Activated naive CD8-positive, alpha-beta T cell (primary cell): Measurements from ENCODE around the gene GMDS.

ENCODE experiments used
- H3K27ac Mint-ChIP-seq: one replicate; pipeline ENCODE4 v1.8.0; 2021; ENCODE audit warnings: mixed read lengths
- H3K27me3 Mint-ChIP-seq: one replicate; pipeline ENCODE4 v1.8.0; 2021; ENCODE audit warnings: mixed read lengths
- H3K36me3 Mint-ChIP-seq: one replicate; pipeline ENCODE4 v1.8.0; 2021; ENCODE audit warnings: mixed read lengths
- H3K4me1 Mint-ChIP-seq: one replicate; pipeline ENCODE4 v1.8.0; 2021; ENCODE audit warnings: low read depth, mixed read lengths
- H3K4me3 Mint-ChIP-seq: one replicate; pipeline ENCODE4 v1.8.0; 2021; ENCODE audit warnings: mild to moderate bottlenecking, mixed read lengths
- H3K9me3 Mint-ChIP-seq: one replicate; pipeline ENCODE4 v1.8.0; 2021; ENCODE audit warnings: low read depth, mixed read lengths

GMDS gene

DNA sequence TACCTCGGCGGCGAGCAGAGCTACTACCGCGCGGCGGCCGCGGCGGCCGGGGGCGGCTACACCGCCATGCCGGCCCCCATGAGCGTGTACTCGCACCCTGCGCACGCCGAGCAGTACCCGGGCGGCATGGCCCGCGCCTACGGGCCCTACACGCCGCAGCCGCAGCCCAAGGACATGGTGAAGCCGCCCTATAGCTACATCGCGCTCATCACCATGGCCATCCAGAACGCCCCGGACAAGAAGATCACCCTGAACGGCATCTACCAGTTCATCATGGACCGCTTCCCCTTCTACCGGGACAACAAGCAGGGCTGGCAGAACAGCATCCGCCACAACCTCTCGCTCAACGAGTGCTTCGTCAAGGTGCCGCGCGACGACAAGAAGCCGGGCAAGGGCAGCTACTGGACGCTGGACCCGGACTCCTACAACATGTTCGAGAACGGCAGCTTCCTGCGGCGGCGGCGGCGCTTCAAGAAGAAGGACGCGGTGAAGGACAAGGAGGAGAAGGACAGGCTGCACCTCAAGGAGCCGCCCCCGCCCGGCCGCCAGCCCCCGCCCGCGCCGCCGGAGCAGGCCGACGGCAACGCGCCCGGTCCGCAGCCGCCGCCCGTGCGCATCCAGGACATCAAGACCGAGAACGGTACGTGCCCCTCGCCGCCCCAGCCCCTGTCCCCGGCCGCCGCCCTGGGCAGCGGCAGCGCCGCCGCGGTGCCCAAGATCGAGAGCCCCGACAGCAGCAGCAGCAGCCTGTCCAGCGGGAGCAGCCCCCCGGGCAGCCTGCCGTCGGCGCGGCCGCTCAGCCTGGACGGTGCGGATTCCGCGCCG, 634.7 kb downstream of the GMDS start:
- peaks cover 42% of the 10 kb centered on the region for H3K4me1 Mint-ChIP-seq
- peaks cover 40% of the 10 kb centered on the region for H3K27me3 Mint-ChIP-seq
- H3K4me3 Mint-ChIP-seq: peak overlapping the region; percentile 82
- no peaks in the 10 kb centered on the region for H3K36me3 Mint-ChIP-seq
- no peak overlapping the region for H3K27ac Mint-ChIP-seq
- H3K9me3 Mint-ChIP-seq: no peaks in the 10 kb centered on the region

DNA sequence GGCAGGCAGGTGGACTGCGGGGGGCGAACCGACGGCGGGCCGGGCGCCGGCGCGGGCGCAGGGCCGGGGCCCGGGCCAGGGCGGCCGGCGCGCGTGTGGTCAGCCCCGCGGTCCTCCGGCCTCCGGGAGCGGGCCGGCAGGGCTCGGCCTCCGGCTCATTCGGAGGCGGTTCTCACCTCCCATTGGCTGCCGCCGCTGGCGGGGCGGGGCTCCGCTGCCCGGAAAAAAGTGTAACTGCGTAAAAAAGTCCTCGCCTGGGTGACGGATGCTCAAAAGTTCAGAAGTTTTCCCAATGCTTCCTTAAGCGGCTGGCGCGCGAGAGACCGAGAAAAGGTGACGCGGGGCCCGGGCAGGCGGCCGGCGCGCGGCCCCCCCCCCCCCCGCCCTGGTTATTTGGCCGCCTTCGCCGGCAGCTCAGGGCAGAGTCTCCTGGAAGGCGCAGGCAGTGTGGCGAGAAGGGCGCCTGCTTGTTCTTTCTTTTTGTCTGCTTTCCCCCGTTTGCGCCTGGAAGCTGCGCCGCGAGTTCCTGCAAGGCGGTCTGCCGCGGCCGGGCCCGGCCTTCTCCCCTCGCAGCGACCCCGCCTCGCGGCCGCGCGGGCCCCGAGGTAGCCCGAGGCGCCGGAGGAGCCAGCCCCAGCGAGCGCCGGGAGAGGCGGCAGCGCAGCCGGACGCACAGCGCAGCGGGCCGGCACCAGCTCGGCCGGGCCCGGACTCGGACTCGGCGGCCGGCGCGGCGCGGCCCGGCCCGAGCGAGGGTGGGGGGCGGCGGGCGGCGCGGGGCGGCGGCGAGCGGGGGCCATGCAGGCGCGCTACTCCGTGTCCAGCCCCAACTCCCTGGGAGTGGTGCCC, 635.5 kb downstream of the GMDS start, which contains the start of gene FOXC1:
Gene FOXC1 (plus strand): TSS at position 268 of the 849 bp plus-strand sequence. CDS start 531 bp downstream, at position 799.
- peak within 1 kb of the TSS; percentile 82 for H3K4me3 Mint-ChIP-seq
- H3K36me3 Mint-ChIP-seq: no peaks in the 10 kb centered on the region
- no peaks in the 10 kb centered on the region for H3K9me3 Mint-ChIP-seq
- H3K27me3 Mint-ChIP-seq: peaks cover 41% of the 10 kb centered on the region
- H3K4me1 Mint-ChIP-seq: peaks cover 47% of the 10 kb centered on the region
- H3K27ac Mint-ChIP-seq: no peak within 1 kb of the TSS

DNA sequence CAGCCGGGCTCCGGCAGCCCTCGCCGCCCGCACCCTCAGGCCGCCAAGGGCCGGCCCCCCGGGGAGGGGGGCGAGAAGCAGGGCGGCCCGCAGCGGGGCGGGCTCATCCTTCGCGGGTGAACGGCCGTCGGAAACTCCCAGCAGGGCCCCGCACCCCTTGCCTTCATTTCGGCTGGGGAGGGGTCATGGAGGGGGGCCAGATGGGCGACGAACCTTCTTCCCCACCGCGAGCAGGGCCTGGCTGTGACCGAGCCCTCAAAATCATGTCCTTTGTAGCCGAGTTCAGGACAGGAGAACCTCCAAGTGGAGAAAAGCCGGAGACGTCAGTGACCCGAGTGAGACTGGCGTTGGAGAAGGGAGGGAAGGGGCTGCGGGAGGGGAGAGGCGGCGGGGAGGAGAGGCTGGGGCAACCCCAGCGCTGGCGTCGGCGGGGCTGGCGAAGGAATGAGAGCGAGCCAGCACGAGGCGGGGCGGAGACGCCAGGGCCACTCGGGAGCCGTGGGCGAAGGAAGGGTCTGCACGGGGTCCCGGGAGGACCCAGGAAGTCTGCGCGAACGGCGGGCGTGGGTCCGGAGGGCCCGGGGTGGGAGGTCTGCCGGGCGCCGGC, 636.3 kb downstream of the GMDS start:
- Mint-ChIP-seq H3K4me3 (peak overlapping the region; percentile 70), H3K27ac (no peak overlapping the region), H3K36me3 (no peaks in the 10 kb centered on the region), H3K4me1 (peaks cover 47% of the 10 kb centered on the region), H3K27me3 (peaks cover 41% of the 10 kb centered on the region), H3K9me3 (no peaks in the 10 kb centered on the region)

DNA sequence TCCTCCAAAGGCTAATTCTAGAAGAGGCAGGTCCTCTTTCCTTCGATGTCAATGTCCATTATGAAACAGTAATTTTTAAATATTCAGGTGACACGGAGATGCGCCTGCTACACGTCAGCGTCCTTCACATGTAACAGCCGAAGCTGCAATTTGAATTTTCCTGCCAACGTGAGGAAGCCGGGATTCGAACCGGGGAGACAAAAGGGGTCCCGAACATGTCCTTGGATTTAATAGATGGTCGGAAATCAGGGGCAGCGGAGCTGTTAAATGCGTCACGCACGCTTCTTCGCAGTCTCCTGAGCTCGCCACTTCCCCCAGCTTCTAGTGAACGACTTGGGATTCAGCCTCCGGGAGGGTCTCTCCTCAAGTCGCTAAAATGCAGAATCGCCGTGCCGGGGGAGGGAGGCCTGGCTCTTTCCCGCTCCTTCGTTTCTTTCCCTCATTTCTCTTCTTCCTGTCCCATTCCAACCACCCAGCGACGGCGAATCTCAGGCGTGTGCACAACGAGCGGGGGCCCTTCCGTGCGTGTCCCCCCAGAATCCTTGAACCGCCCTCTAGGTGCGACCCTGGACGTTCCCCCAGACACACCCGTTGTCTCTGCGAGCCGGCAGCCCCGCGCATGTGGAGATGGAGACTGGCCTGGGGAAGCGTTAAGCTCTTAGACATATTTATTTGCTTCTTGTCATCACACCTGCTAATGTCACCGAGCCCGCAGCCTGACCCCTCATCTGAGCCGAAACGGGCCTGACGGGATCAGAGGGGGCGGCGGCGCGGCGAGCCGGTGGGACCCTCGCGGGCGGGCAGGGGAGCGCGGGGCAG, 637.0 kb downstream of the GMDS start:
- Mint-ChIP-seq H3K9me3 (no peaks in the 10 kb centered on the region), H3K36me3 (no peaks in the 10 kb centered on the region), H3K27me3 (peaks cover 44% of the 10 kb centered on the region), H3K27ac (peak overlapping the region; percentile 70), H3K4me3 (peak overlapping the region; percentile 78), H3K4me1 (peaks cover 43% of the 10 kb centered on the region)

DNA sequence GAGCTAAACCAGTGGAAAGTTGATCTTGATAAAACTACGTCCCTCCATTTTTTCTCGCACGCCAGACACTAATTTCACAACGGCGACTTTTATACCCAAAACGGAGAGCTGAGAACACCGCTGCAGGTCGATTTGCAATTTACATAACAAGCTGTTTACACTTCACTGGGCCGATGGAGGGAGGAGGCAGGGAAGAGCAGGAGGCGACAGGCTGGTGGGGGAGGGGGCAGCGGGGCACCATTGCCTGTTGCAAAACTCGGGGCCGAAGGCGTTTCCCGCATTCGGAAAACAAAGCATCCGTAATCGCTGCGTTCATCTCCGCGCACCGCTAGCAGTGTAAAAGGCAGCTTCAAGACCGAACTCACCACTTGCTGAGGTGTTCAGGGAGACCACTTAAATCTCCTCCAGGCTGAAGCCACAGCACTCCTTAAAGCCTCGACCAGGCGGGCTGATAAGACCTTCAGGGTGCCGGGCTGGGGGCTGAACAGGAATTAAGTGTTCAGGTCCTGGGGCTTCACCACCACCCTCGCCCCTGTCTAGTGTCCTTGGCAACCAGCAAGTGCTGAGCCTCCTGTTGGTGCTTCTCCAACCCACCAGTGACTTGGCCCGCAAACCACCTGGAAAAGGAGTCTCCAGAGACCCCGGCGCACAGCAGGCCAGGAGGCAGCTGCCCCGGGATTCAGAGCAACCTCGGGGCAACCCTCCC, 637.7 kb downstream of the GMDS start:
- H3K4me1 Mint-ChIP-seq: peaks cover 41% of the 10 kb centered on the region
- H3K36me3 Mint-ChIP-seq: no peaks in the 10 kb centered on the region
- H3K27ac Mint-ChIP-seq: peak overlapping the region; percentile 16
- peaks cover 43% of the 10 kb centered on the region for H3K27me3 Mint-ChIP-seq
- H3K9me3 Mint-ChIP-seq: no peaks in the 10 kb centered on the region
- H3K4me3 Mint-ChIP-seq: peak overlapping the region; percentile 78

DNA sequence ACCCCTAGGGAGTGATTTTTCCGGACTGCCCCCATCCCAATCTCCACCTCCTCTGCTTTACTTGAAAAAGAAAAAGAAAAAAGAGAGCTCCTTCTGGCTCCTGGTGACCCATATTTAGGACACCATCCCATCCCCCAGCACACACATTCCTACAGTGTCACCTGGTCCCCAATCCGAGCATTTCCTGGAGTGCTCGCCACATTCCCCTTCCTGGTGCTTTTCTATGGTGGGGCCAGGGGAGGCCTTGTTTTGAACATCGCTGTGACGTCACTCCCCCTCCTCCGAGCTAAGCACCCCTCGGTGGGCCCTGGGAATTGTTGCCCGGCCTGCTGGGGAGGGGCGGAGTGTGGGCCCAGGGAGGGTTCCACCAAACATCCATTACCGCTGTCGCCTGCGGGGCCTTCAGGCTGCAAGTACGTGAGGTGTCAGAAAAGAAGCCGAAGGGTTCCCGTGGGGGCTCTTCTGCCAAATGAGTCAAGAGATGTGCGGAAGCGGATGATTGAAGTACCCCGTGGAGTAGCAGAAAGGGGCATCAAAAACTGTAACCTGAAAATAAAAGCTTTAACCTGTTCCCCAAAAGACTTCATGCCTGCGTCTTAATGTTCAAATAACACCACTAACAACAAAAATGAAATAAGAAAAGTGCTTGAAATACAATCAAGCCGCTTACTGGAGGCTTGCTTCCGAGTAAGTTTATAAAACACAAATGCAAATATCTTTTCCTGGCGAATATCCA, 638.5 kb downstream of the GMDS start:
- Mint-ChIP-seq H3K27ac (peak overlapping the region; percentile 16), H3K27me3 (peaks cover 41% of the 10 kb centered on the region), H3K4me3 (peak overlapping the region; percentile 78), H3K4me1 (peaks cover 36% of the 10 kb centered on the region), H3K9me3 (no peaks in the 10 kb centered on the region), H3K36me3 (no peaks in the 10 kb centered on the region)

DNA sequence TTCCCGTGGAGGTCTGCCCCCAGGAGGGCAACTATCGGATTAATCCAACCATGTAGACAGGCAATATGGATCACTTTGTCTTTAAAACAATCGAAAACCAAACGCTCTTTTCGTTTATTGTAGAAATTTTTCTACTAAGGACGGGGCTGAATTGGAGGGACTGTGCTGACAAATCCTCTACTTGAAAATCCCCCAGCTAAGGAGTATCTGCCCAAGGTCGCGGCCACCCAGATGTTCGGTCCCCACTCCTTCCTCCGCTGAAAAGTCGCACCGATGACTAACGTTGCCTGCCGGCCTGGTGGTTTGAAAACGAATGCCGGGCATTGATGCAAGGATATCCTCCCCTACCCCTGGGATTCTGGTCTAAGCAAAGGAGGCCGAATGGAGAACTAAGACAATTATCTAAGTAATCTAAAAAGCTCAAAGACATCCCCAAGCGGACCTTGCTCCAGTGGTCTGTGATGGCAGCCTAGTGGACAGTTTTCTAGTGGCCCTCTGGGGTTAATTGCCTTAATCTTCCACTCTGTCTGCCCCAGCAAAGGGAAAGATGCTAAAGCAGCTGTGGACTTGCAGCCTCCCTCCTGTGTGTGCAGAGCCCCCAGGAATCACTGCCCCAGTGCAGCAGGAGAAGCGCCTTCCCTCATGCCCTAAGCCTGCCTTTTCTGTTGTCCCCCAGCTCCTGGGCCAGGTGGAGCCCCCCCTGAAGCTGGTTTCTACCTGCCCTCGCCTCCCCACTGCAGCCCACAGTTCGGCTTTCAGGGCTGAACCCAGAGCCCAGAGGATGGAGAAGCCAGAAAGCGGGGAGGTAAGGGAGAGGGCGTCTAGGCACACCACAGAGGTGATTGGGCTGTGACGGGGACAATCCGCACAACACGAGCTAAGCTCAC, 639.3 kb downstream of the GMDS start:
- H3K4me3 Mint-ChIP-seq: peak overlapping the region; percentile 81
- no peaks in the 10 kb centered on the region for H3K36me3 Mint-ChIP-seq
- no peak overlapping the region for H3K27ac Mint-ChIP-seq
- H3K27me3 Mint-ChIP-seq: peaks cover 41% of the 10 kb centered on the region
- peaks cover 35% of the 10 kb centered on the region for H3K4me1 Mint-ChIP-seq
- no peaks in the 10 kb centered on the region for H3K9me3 Mint-ChIP-seq

DNA sequence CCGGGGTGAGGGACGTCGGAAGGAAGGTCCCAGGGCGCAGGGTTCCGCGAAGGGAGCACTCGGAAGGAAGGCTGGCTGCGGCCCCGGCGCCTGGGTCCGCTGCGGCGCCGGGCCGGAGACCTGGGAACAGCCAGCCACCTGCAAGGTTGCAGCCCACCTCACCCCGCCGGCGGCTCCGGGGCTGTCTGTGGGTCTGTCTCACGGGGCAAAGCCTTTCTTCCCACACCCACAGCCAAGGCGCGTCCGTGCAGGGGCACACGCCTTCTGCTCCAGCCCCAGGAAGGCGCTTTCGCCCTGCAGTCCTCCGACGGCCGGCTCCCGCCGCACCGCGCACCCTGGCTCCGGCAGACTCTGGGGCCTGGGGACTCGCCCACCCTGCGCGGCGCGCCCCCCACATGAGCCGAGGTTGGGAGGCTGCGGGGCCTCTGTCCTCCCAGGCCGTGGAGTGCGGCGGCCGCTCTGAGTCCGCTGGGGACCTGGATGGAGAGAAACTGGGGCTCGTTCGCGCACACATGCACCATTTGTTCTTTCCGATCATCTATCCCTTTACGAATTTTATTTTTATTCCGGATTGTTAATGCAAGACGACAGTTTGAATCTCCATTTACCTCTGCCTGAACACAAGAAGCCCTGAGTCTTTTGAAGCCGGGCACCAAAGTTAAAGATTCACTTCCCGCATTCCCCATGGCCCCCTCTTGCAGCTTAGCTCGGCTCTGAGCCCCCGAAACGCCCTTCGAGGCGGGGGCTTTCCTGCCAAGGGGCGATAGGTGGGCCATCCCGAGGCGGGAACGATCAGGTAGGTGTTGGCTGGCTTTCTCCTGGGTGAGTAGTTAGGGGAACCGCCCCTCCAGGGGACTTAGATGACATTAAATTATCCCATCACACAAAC, 640.2 kb downstream of the GMDS start:
- H3K4me1 Mint-ChIP-seq: peaks cover 33% of the 10 kb centered on the region
- H3K27ac Mint-ChIP-seq: no peak overlapping the region
- no peaks in the 10 kb centered on the region for H3K9me3 Mint-ChIP-seq
- no peaks in the 10 kb centered on the region for H3K36me3 Mint-ChIP-seq
- peak overlapping the region; percentile 81 for H3K4me3 Mint-ChIP-seq
- peaks cover 44% of the 10 kb centered on the region for H3K27me3 Mint-ChIP-seq

DNA sequence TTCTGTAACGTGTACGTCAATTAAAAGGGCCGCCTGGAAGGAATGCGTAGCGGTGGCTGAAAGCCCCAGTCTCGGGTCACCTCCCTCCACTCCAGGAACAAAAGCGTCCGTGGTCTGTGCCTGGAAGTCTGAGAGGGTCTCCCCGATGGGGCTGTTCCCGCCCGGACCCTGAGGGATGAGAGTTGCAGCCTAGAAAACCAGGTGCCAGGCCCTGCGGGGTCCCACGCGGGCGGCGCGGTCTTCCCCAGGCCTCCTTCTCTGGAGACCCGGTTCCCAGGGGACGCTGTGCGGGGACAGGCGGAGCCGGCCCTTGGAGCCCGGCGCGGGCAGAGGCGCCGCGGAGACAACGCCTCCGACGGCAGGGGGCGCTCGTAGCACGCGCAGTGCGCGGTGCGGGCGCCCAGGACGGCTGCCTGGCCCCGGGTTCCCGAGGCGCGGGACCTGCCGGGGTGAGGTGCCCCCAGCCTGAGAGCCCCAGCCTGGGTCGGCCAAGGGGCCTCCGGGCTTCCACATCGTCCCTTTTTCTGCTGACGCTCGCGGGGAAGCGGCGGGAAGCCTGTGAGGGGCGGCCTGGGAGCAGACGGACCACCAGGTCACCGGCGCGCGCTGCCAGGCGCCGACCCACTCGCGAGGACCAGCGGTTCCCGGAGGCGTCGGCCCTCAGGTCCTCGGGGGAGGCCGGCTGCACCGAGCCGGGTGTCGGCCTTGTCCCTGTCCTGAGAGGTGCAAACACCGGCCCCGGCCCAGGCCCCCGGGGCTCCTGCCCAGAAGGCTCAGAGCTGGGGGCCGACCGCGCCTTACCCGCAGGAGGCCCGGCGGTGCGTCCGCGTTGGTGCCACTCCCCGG, 641.0 kb downstream of the GMDS start:
- H3K27ac Mint-ChIP-seq: no peak overlapping the region
- H3K27me3 Mint-ChIP-seq: peaks cover 51% of the 10 kb centered on the region
- no peak overlapping the region for H3K4me3 Mint-ChIP-seq
- no peaks in the 10 kb centered on the region for H3K36me3 Mint-ChIP-seq
- H3K9me3 Mint-ChIP-seq: no peaks in the 10 kb centered on the region
- peaks cover 33% of the 10 kb centered on the region for H3K4me1 Mint-ChIP-seq

DNA sequence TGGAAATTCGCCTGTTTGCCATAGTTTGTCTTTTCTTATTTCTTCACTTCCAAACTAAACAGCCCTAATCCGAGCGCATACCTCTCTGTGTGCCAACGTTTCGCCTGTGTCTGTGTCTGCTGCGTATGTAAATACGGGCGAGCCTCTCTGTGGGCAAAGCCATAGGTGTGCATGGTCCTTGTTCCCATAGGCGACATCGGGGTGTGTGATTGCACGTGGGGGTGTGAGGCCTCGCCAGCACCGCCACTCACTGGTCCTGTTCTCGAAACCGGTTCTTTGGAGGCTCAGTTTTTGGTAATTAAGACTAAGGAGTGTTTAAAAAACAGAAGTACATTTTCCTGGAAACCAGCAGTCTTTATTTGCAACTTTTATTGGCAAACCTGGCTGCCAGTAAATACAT, 641.7 kb downstream of the GMDS start:
- Mint-ChIP-seq H3K27ac (no peak overlapping the region), H3K27me3 (peaks cover 51% of the 10 kb centered on the region), H3K9me3 (no peaks in the 10 kb centered on the region), H3K36me3 (no peaks in the 10 kb centered on the region), H3K4me1 (peaks cover 32% of the 10 kb centered on the region), H3K4me3 (peak overlapping the region; percentile 23)

DNA sequence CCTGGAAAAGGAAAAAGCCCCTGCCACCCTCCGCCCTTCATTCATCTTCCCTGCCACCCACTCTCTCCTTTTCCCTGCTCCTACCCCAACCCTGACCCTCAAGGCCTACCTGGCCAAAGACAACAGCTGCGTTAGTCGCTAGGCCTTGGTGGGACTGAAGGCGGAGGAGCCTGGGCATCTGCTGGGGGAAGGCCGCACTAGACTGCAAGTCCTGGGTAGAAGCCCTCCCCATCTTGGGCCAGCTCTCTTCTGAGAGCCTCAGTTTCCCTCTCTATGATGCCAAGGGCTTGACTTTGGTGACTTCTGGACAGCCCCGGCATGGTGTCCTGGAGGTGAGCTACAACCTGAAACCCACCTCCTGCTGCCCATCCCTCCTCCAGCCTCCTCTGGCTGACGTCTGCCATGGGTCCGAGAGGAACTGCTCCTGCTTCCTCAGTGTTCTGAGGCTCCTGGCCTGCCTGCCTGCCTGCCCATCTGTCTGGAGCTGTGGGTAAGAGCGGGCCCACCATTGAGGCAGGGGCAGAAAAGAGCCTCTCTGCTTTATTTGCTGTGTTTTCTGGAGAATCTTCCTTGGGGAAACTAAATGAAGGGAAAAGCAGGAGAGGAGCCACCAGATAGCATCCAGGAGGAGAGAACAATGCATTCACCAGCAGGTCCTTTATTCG, 643.2 kb downstream of the GMDS start:
- Mint-ChIP-seq H3K36me3 (no peaks in the 10 kb centered on the region), H3K4me3 (no peak overlapping the region), H3K27ac (no peak overlapping the region), H3K9me3 (no peaks in the 10 kb centered on the region), H3K27me3 (peaks cover 49% of the 10 kb centered on the region), H3K4me1 (peaks cover 20% of the 10 kb centered on the region)
